Calu3 (cell line): ENCODE results near the gene PROCA1. TPM values are rescaled to one million over a fixed set of nuclear protein-coding genes. Genes with fewer than 3 reads are reported as not detected.

Experiments
- BruUV-seq: library from RNA; stranded (reverse); fragments of 400-500 nt; replicated peaks from 2 replicates; lab custom pipeline; 2021; lab: Mats Ljungman, UMichigan
- CTCF ChIA-PET: fragments of 300-600 bp; sonication (Branson Sonifier 250); formaldehyde crosslinking; loops from one replicate; lab custom pipeline; 2022; ENCODE audit warnings: antibody characterized with exemption; lab: Charles Lee
- DNase-seq: peaks from one replicate; pipeline ENCODE4 v3.0.0; 2022
- H3K27ac Mint-ChIP-seq: one replicate; pipeline ENCODE4 v1.8.0; 2022; ENCODE audit warnings: mixed read lengths; ENCODE audit not compliant: unreplicated experiment
- H3K27me3 Mint-ChIP-seq: one replicate; pipeline ENCODE4 v1.8.0; 2022; ENCODE audit warnings: mixed read lengths; ENCODE audit not compliant: unreplicated experiment
- H3K36me3 Mint-ChIP-seq: one replicate; pipeline ENCODE4 v1.8.0; 2022; ENCODE audit warnings: mild to moderate bottlenecking, moderate library complexity, mixed read lengths; ENCODE audit not compliant: insufficient read depth, unreplicated experiment
- H3K4me1 Mint-ChIP-seq: one replicate; pipeline ENCODE4 v1.8.0; 2022; ENCODE audit warnings: mild to moderate bottlenecking, low read depth, mixed read lengths; ENCODE audit not compliant: unreplicated experiment
- H3K4me3 Mint-ChIP-seq: one replicate; pipeline ENCODE4 v1.8.0; 2022; ENCODE audit warnings: mild to moderate bottlenecking, low read depth, moderate library complexity, mixed read lengths; ENCODE audit not compliant: unreplicated experiment
- H3K9me3 Mint-ChIP-seq: one replicate; pipeline ENCODE4 v1.8.0; 2022; ENCODE audit warnings: low read depth, mixed read lengths; ENCODE audit not compliant: unreplicated experiment
- CTCF ChIP-seq: fragments of 200-600 bp; IDR thresholded peaks from one replicate; pipeline ENCODE4 v1.8.0; 2022; ENCODE audit warnings: antibody characterized with exemption; ENCODE audit not compliant: unreplicated experiment
- intact Hi-C: fragments of 100-400 bp; cut with micrococcal nuclease; formaldehyde crosslinking; loops from one replicate; pipeline ENCODE4 v1.10.0; 2022; ENCODE audit not compliant: unreplicated experiment
- total RNA-seq: library from RNA; stranded (reverse); gene quantifications from 2 replicates; pipeline ENCODE4 v1.2.3, GENCODE V29; 2022

The PROCA1 gene
- total RNA-seq, 1 experiment from 2014 or later: 4.2 TPM

DNA sequence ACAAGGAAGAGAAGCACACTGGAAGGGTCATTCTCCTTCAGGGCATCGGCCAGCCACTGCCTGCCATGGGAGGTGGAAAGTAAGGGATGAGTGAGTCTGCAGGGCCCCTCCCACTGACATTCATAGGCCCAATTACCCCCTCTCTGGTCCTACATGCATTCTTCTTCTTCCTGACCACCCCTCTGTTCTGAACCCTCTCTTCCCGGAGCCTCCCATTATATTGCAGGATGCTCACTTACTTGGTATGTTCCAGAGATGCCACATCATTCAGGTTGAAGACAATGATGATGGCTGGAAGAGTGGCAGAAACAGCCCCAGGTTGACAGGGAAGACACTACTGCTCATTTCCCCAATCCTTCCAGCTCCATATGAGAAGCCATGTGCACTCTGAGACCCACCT, 3.5 kb upstream of the PROCA1 start:
- no TSS peak for BruUV-seq
- Mint-ChIP-seq H3K36me3 (peaks cover 45% of the 10 kb centered on the region), H3K27me3 (no peaks in the 10 kb centered on the region), H3K9me3 (no peaks in the 10 kb centered on the region), H3K4me1 (peaks cover 18% of the 10 kb centered on the region), H3K27ac (no peak overlapping the region), H3K4me3 (no peak overlapping the region)
- TF ChIP-seq CTCF: no peak
- intact Hi-C loops: loop anchor here (5.0 kb wide), 1 partner anchor 53 kb away; the partner anchor contains the start of genes SDF2 and SUPT6H
- CTCF ChIA-PET: no interaction called here
- DNase-seq: no peak

DNA sequence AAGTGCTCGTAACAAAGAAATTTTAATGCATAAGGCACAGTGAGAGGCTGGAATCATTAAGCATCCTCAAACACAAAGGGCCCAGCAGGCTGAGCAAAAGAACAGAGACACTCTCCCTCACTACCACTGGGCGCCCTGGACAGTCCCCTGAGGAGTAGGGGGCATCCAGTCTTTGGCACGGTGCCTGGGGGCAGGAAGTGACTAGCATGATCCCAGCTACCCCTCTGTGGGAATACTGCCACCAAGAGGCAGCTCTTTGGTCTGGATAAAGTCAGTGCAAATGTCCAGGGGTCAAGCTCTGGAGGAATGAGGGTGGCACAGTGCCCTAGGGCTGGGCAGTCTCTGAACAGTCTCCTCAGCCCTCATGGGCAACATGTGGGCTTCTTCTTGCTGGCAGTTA, 2.6 kb upstream of the PROCA1 start:
- H3K27me3 Mint-ChIP-seq: no peaks in the 10 kb centered on the region
- H3K27ac Mint-ChIP-seq: no peak overlapping the region
- intact Hi-C loops: no loop called here
- H3K4me1 Mint-ChIP-seq: peaks cover 15% of the 10 kb centered on the region
- TF ChIP-seq CTCF: no peak
- DNase-seq: no peak
- CTCF ChIA-PET: no interaction called here
- H3K9me3 Mint-ChIP-seq: no peaks in the 10 kb centered on the region
- peaks cover 44% of the 10 kb centered on the region for H3K36me3 Mint-ChIP-seq
- H3K4me3 Mint-ChIP-seq: no peak overlapping the region
- no TSS peak for BruUV-seq

- CTCF ChIA-PET: no interaction called here
- H3K36me3 Mint-ChIP-seq: peaks cover 40% of the 10 kb centered on the region
- no TSS peak for BruUV-seq
- no peak for TF ChIP-seq CTCF
- intact Hi-C loops: no loop called here
- no peaks in the 10 kb centered on the region for H3K27me3 Mint-ChIP-seq
- H3K27ac Mint-ChIP-seq: no peak overlapping the region
- H3K4me1 Mint-ChIP-seq: peaks cover 1% of the 10 kb centered on the region
- DNase-seq: no peak
- no peaks in the 10 kb centered on the region for H3K9me3 Mint-ChIP-seq
- no peak overlapping the region for H3K4me3 Mint-ChIP-seq
These were observed 1.2 kb upstream of the PROCA1 start for GRCh38 chr17:28712705-28713415.

DNA sequence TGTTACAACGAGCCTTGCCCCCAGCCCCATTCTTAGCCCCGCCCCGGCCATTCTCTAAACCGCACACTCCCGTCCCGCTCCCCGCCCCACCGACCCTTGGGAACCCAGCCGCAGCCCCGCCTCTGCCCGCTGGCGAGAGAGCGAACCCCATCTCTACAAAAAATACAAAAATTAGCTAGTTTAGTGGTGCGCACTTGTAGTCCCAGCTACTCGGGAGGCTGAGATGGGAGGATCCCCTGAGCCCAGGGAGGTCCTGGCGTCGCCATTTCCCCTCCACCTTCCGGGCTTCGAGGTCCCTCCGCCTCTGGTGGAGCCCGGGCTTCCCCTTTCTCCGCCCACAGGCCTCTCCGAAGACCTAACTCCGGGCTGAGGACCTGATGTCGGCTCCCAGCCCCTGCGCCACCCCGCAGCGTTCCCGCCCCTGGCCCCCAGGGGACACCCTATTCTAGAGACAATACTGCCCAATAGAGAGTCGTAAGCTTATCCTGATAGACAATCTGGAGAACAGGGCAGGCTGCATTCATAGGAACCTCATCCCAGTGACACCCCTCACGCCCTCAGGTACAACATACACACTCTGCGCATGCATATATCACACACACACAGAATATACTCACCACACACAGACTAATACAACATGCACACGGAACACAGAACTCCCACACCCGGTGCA, 480 bp upstream of the PROCA1 start:
- BruUV-seq: no TSS peak
- H3K9me3 Mint-ChIP-seq: no peaks in the 10 kb centered on the region
- peak overlapping the region; percentile 83 for H3K4me3 Mint-ChIP-seq
- CTCF ChIA-PET: no interaction called here
- no peaks in the 10 kb centered on the region for H3K27me3 Mint-ChIP-seq
- intact Hi-C loops: no loop called here
- H3K27ac Mint-ChIP-seq: no peak overlapping the region
- no peak for DNase-seq
- no peaks in the 10 kb centered on the region for H3K4me1 Mint-ChIP-seq
- peaks cover 44% of the 10 kb centered on the region for H3K36me3 Mint-ChIP-seq
- no peak for TF ChIP-seq CTCF
